ENCODE measurements around the gene HS6ST3. TPM values are rescaled to one million over a fixed set of nuclear protein-coding genes. Genes with fewer than 3 reads are reported as not detected.

Gene HS6ST3
- total and polyA plus RNA-seq, 2 of the 13 experiments (the other 11 are each of a cell fraction or from before 2014, with no cell fraction given), result not detected

DNA sequence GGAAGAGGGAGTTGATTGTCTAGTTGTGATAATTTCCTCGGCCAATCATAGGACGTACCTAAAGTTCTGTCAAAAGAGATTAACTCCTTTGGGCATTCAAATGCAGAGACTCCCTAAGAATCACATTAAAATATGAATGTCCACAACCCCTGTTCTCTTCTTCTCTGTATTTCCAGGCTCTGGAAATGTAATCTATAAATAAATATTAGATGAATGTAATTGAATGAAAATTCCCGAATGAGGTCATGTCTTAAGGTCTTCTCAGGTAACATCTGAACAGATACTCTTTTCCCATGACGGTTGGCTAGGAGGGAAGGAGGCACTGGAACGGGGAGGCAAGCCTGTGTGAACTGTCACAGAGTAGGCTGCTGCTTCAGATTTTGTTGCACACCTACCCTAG is 759.2 kb downstream of the HS6ST3 start:
- no peaks in the 10 kb centered on the region for H3K36me3 ChIP-seq (replicated peaks in 1 of 2; ENCODE audit: control insufficient read depth in 1 of 2, insufficient read depth in 2 of 2, low read length in 2 of 2)
- no peaks in the 10 kb centered on the region for H4K20me1 ChIP-seq (ENCODE audit: insufficient read depth, low read length)
- in situ Hi-C loops (cut with HindIII; ENCODE audit: extremely low pct_ligation_motif_present, low pct_unique_long_range_greater_than_20kb), result no loop called here
- H3K27me3 ChIP-seq (ENCODE audit: control insufficient read depth in 1 of 2, insufficient read depth in 2 of 2, low read length in 2 of 2), result peaks cover 0 to 13% of the 10 kb centered on the region in 2 experiments; a peak in 1 of 5 replicates
- no peak overlapping the region for H3K27ac ChIP-seq (ENCODE audit: extremely low read length, insufficient read depth, low read length)
- no peaks in the 10 kb centered on the region for H3K9me3 ChIP-seq (ENCODE audit: low read length)
- CTCF ChIA-PET (ENCODE audit: low intra/inter-chr PET ratio, low total read pairs), result no interaction called here
- H2AFZ ChIP-seq (ENCODE audit: low read length), result no peak overlapping the region
- H3K4me3 ChIP-seq (replicated peaks in 1 of 3; ENCODE audit: insufficient read depth in 1 of 3, low read depth in 2 of 3, low read length in 3 of 3), result no peak overlapping the region
- no peaks in the 10 kb centered on the region for H3K79me2 ChIP-seq (ENCODE audit: insufficient read depth, low read length)
- no peak for DNase-seq (ENCODE audit: low spot score)
- no peak for FAIRE-seq
- POLR2A ChIA-PET, result no interaction called here
- 21% methylated on average over 5 of the region's 5 CpGs for WGBS (ENCODE audit: low lambda C conversion rate)
- no peak for ATAC-seq
- no TSS peak for BruUV-seq (replicated peaks)
- H3K9ac ChIP-seq (ENCODE audit: insufficient read depth, low read depth, low read length), result no peak overlapping the region
- intact Hi-C loops (cut with micrococcal nuclease; ENCODE audit: unreplicated experiment), result no loop called here
- no peaks in the 10 kb centered on the region for H3K4me1 ChIP-seq (ENCODE audit: insufficient read depth, low read length)
- H3K4me2 ChIP-seq (ENCODE audit: low read depth, low read length), result no peak overlapping the region
- TF ChIP-seq HOMEZ (CRISPR knock-in tag; IDR thresholded peaks at IDR 0.05; ENCODE audit: low read depth) (no peak), PTBP1 (IDR thresholded peaks at IDR 0.05; ENCODE audit: low read depth, low read length, poor library complexity, severe bottlenecking) (no peak), ZNF781 (CRISPR knock-in tag; IDR thresholded peaks at IDR 0.05; ENCODE audit: borderline replicate concordance, not compliant biosample characterization) (no peak), AKAP8 (CRISPR knock-in tag; IDR thresholded peaks at IDR 0.05) (no peak), ZNF468 (CRISPR knock-in tag; IDR thresholded peaks at IDR 0.05) (no peak), CBX1 (IDR thresholded peaks at IDR 0.05; ENCODE audit: low read depth) (no peak), ZNF432 (CRISPR knock-in tag; IDR thresholded peaks at IDR 0.05; ENCODE audit: borderline replicate concordance) (no peak)
- TF ChIP-seq, protein P1, sequence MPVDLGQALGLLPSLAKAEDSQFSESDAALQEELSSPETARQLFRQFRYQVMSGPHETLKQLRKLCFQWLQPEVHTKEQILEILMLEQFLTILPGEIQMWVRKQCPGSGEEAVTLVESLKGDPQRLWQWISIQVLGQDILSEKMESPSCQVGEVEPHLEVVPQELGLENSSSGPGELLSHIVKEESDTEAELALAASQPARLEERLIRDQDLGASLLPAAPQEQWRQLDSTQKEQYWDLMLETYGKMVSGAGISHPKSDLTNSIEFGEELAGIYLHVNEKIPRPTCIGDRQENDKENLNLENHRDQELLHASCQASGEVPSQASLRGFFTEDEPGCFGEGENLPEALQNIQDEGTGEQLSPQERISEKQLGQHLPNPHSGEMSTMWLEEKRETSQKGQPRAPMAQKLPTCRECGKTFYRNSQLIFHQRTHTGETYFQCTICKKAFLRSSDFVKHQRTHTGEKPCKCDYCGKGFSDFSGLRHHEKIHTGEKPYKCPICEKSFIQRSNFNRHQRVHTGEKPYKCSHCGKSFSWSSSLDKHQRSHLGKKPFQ (CRISPR knock-in tag; IDR thresholded peaks at IDR 0.05; ENCODE audit: insufficient replicate concordance), result no peak
- TF ChIP-seq, protein P2, sequence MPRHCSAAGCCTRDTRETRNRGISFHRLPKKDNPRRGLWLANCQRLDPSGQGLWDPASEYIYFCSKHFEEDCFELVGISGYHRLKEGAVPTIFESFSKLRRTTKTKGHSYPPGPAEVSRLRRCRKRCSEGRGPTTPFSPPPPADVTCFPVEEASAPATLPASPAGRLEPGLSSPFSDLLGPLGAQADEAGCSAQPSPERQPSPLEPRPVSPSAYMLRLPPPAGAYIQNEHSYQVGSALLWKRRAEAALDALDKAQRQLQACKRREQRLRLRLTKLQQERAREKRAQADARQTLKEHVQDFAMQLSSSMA (CRISPR knock-in tag; IDR thresholded peaks at IDR 0.05), result no peak
- TF ChIP-seq, protein P3, sequence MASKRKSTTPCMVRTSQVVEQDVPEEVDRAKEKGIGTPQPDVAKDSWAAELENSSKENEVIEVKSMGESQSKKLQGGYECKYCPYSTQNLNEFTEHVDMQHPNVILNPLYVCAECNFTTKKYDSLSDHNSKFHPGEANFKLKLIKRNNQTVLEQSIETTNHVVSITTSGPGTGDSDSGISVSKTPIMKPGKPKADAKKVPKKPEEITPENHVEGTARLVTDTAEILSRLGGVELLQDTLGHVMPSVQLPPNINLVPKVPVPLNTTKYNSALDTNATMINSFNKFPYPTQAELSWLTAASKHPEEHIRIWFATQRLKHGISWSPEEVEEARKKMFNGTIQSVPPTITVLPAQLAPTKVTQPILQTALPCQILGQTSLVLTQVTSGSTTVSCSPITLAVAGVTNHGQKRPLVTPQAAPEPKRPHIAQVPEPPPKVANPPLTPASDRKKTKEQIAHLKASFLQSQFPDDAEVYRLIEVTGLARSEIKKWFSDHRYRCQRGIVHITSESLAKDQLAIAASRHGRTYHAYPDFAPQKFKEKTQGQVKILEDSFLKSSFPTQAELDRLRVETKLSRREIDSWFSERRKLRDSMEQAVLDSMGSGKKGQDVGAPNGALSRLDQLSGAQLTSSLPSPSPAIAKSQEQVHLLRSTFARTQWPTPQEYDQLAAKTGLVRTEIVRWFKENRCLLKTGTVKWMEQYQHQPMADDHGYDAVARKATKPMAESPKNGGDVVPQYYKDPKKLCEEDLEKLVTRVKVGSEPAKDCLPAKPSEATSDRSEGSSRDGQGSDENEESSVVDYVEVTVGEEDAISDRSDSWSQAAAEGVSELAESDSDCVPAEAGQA (IDR thresholded peaks at IDR 0.05; ENCODE audit: low read depth), result no peak
- TF ChIP-seq, protein P3 (CRISPR knock-in tag; IDR thresholded peaks at IDR 0.05; ENCODE audit: borderline replicate concordance), result no peak
- TF ChIP-seq, protein P4, sequence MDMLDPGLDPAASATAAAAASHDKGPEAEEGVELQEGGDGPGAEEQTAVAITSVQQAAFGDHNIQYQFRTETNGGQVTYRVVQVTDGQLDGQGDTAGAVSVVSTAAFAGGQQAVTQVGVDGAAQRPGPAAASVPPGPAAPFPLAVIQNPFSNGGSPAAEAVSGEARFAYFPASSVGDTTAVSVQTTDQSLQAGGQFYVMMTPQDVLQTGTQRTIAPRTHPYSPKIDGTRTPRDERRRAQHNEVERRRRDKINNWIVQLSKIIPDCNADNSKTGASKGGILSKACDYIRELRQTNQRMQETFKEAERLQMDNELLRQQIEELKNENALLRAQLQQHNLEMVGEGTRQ (IDR thresholded peaks at IDR 0.05; ENCODE audit: low read depth, low read length), result no peak
- TF ChIP-seq, protein P4 (CRISPR knock-in tag; IDR thresholded peaks at IDR 0.05; ENCODE audit: borderline replicate concordance), result no peak
